NCI-H2196 (cell line): ENCODE data around the gene GJA8.
"Not testable (repeated sequence)": the region's sequence is repeated elsewhere in the genome, so short reads cannot be mapped to it uniquely, and the experiment has no call there.

Experiments
- DNase-seq: peaks from one replicate; lab custom pipeline; 2025; ENCODE audit not compliant: unreplicated experiment; lab: John Stamatoyannopoulos, UW

The GJA8 gene

GRCh38 chr1:147902253-147902845 lies at the start of gene GJA8:
Gene GJA8, plus strand, starts transcription at chr1:147902795. Its CDS starts 5,161 bp downstream, at chr1:147907956.
- DNase-seq = no peak

GRCh38 chr1:147853391-147853790 lies 49.2 kb upstream of the GJA8 start:
- DNase-seq = no peak

- DNase-seq = not testable (repeated sequence)
Observed at GRCh38 chr1:147854989-147855388, 47.6 kb upstream of the GJA8 start.

GRCh38 chr1:147855996-147856395 lies 46.6 kb upstream of the GJA8 start:
- not testable (repeated sequence) for DNase-seq

GRCh38 chr1:147867204-147867603 lies 35.4 kb upstream of the GJA8 start:
- not testable (repeated sequence) for DNase-seq

GRCh38 chr1:147878022-147878421 lies 24.6 kb upstream of the GJA8 start:
- no peak for DNase-seq

- DNase-seq = no peak
Observed at GRCh38 chr1:147879911-147880310, 22.7 kb upstream of the GJA8 start.

- DNase-seq = no peak
Observed at GRCh38 chr1:147882535-147882934, 20.1 kb upstream of the GJA8 start.

- DNase-seq = peak; percentile 13
Observed at GRCh38 chr1:147890177-147890790, 12.3 kb upstream of the GJA8 start.

- no peak for DNase-seq
Observed at GRCh38 chr1:147891088-147891487, 11.5 kb upstream of the GJA8 start.

GRCh38 chr1:147892216-147892615 lies 10.4 kb upstream of the GJA8 start:
- no peak for DNase-seq

GRCh38 chr1:147892731-147893214 lies 9.8 kb upstream of the GJA8 start:
- peak; percentile 64 for DNase-seq

- no peak for DNase-seq
Observed at GRCh38 chr1:147895123-147895522, 7.5 kb upstream of the GJA8 start.

GRCh38 chr1:147897029-147897752 lies 5.4 kb upstream of the GJA8 start:
- no peak for DNase-seq

GRCh38 chr1:147897789-147898188 lies 4.8 kb upstream of the GJA8 start:
- DNase-seq = no peak

GRCh38 chr1:147904726-147905125 lies 2.1 kb downstream of the GJA8 start:
- DNase-seq = no peak

- DNase-seq = no peak
Observed at GRCh38 chr1:147907786-147908509, 5.4 kb downstream of the GJA8 start.

- no peak for DNase-seq
Observed at GRCh38 chr1:147912553-147912952, 10.0 kb downstream of the GJA8 start.

- DNase-seq = no peak
Observed at GRCh38 chr1:147913362-147913942, 10.9 kb downstream of the GJA8 start.

GRCh38 chr1:147919896-147920295 lies 17.3 kb downstream of the GJA8 start:
- DNase-seq = no peak

- no peak for DNase-seq
Observed at GRCh38 chr1:147924813-147925212, 22.2 kb downstream of the GJA8 start.
